Mesenchymal stem cell (in vitro differentiated cells and primary cell): ENCODE measurements around the gene NET1.
A peak's percentile ranks its signal among the peaks of the same experiment; 100 is the strongest.
"Not testable (repeated sequence)": the region's sequence is repeated elsewhere in the genome, so short reads cannot be mapped to it uniquely, and the experiment has no call there.

Experiments used
- DNase-seq: peaks from one replicate; pipeline ENCODE4 v3.0.0-alpha.2; 2013
- H2AFZ ChIP-seq: one replicate; pipeline ENCODE4 v1.6.1; 2013; ENCODE audit warnings: low read depth, mild to moderate bottlenecking, control low read depth, inconsistent platforms, low read length, moderate library complexity
- H2AK5ac ChIP-seq: 2 replicates; pipeline ENCODE4 v1.6.1; 2013; ENCODE audit warnings: low read length, moderate library complexity, mild to moderate bottlenecking, inconsistent platforms; ENCODE audit not compliant: severe bottlenecking
- H2BK120ac ChIP-seq: one replicate; pipeline ENCODE4 v1.6.1; 2013; ENCODE audit warnings: low read depth, mild to moderate bottlenecking, inconsistent platforms, low read length, moderate library complexity
- H2BK12ac ChIP-seq, 2 experiments: one replicate each; pipeline ENCODE4 v1.6.1; 2013; ENCODE audit warnings: inconsistent platforms in 2 of 2, low read length in 2 of 2, mild to moderate bottlenecking in 2 of 2, moderate library complexity in 2 of 2, control low read depth in 1 of 2
- H2BK15ac ChIP-seq: one replicate; pipeline ENCODE4 v1.6.1; 2013; ENCODE audit warnings: mild to moderate bottlenecking, low read depth, inconsistent platforms; ENCODE audit not compliant: poor library complexity, severe bottlenecking
- H2BK5ac ChIP-seq: 2 replicates; pipeline ENCODE4 v1.6.1; 2013; ENCODE audit warnings: low read depth, mild to moderate bottlenecking, low read length, control low read depth, inconsistent platforms; ENCODE audit not compliant: poor library complexity, severe bottlenecking
- H3K14ac ChIP-seq, 2 experiments: one replicate each; pipeline ENCODE4 v1.6.1; 2013; ENCODE audit warnings: inconsistent platforms in 2 of 2, low read length in 2 of 2, control low read depth in 1 of 2, mild to moderate bottlenecking in 1 of 2, moderate library complexity in 1 of 2
- H3K18ac ChIP-seq, 2 experiments: one replicate each; pipeline ENCODE4 v1.6.1; 2013; ENCODE audit warnings: inconsistent platforms in 2 of 2, low read length in 2 of 2, control low read depth in 1 of 2, low read depth in 1 of 2, mild to moderate bottlenecking in 1 of 2
- H3K23ac ChIP-seq, 2 experiments: one replicate each; pipeline ENCODE4 v1.6.1; 2013; ENCODE audit warnings: inconsistent platforms in 2 of 2, low read length in 2 of 2, mild to moderate bottlenecking in 2 of 2, moderate library complexity in 2 of 2, control low read depth in 1 of 2
- H3K27ac ChIP-seq: 2 replicates; pipeline ENCODE4 v1.5.1; 2013; ENCODE audit warnings: mild to moderate bottlenecking, moderate library complexity, low read length, control low read depth, inconsistent platforms; ENCODE audit not compliant: poor library complexity, severe bottlenecking
- H3K27me3 ChIP-seq, 2 experiments: 2 replicates each; pipeline versions ENCODE4 v1.6.1 to v1.7.0; 2013; ENCODE audit warnings: low read length in 2 of 2, mild to moderate bottlenecking in 2 of 2, moderate library complexity in 2 of 2, control low read depth in 1 of 2, inconsistent platforms in 1 of 2; ENCODE audit not compliant: control insufficient read depth in 1 of 2, insufficient read depth in 1 of 2
- H3K36me3 ChIP-seq, 2 experiments: 2 replicates each; pipeline versions ENCODE4 v1.6.1 to v1.7.0; 2013; ENCODE audit warnings: low read length in 2 of 2, control low read depth in 1 of 2, inconsistent platforms in 1 of 2, low read depth in 1 of 2, mild to moderate bottlenecking in 1 of 2; ENCODE audit not compliant: insufficient read depth in 2 of 2, control insufficient read depth in 1 of 2
- H3K4ac ChIP-seq, 2 experiments: one replicate each; pipeline ENCODE4 v1.6.1; 2013; ENCODE audit warnings: inconsistent platforms in 2 of 2, low read length in 2 of 2, mild to moderate bottlenecking in 2 of 2, moderate library complexity in 2 of 2, control low read depth in 1 of 2, low read depth in 1 of 2
- H3K4me1 ChIP-seq: 2 replicates; pipeline ENCODE4 v1.6.1; 2013; ENCODE audit warnings: low read depth, low read length, control low read depth; ENCODE audit not compliant: control insufficient read depth, insufficient read depth
- H3K4me2 ChIP-seq: 2 replicates; pipeline ENCODE4 v1.6.1; 2013; ENCODE audit warnings: low read length, mild to moderate bottlenecking, inconsistent platforms; ENCODE audit not compliant: poor library complexity, severe bottlenecking
- H3K4me3 ChIP-seq, 2 experiments: 2 replicates each; pipeline versions ENCODE4 v1.5.1 to v1.7.0; 2013; ENCODE audit warnings: low read length in 2 of 2, mild to moderate bottlenecking in 2 of 2, control low read depth in 1 of 2, low read depth in 1 of 2; ENCODE audit not compliant: insufficient read depth in 1 of 2
- H3K79me1 ChIP-seq: replicated peaks from 2 replicates; pipeline ENCODE4 v1.6.1; 2013; ENCODE audit warnings: mild to moderate bottlenecking, control low read depth, low read length, inconsistent platforms; ENCODE audit not compliant: poor library complexity, severe bottlenecking
- H3K9ac ChIP-seq: 2 replicates; pipeline ENCODE4 v1.7.0; 2013; ENCODE audit warnings: mild to moderate bottlenecking, low read length, moderate library complexity
- H3K9me3 ChIP-seq: 2 replicates; pipeline ENCODE4 v1.7.0; 2013; ENCODE audit warnings: mild to moderate bottlenecking, low read length; ENCODE audit not compliant: control insufficient read depth
- H4K8ac ChIP-seq: one replicate; pipeline ENCODE4 v1.6.1; 2013; ENCODE audit warnings: inconsistent platforms, mild to moderate bottlenecking, low read length, moderate library complexity
- H4K91ac ChIP-seq: one replicate; pipeline ENCODE4 v1.6.1; 2013; ENCODE audit warnings: mild to moderate bottlenecking, low read length, inconsistent platforms
- WGBS: methylation state at CpG from one replicate; pipeline ENCODE4 v1.1.7; 2013; ENCODE audit warnings: mixed read lengths; 5-methylcytosine and 5-hydroxymethylcytosine counted together

Gene NET1

GRCh38 chr10:5406918-5407317 is 5.4 kb upstream of the NET1 start:
- Histone ChIP-seq H2BK12ac (no peak overlapping the region), H2AK5ac (no peak overlapping the region), H3K4me2 (no peak overlapping the region), H4K91ac (no peak overlapping the region), H2AFZ (no peak overlapping the region), H3K79me1 (no peaks in the 10 kb centered on the region), H3K9ac (no peak overlapping the region), H3K14ac (no peak overlapping the region), H3K9me3 (no peaks in the 10 kb centered on the region), H3K4me1 (no peaks in the 10 kb centered on the region), H3K4ac (no peak overlapping the region), H3K18ac (no peak overlapping the region), H3K27ac (no peak overlapping the region), H2BK5ac (no peak overlapping the region), H2BK15ac (no peak overlapping the region), H3K4me3 (no peak overlapping the region), H3K36me3 (no peaks in the 10 kb centered on the region), H3K23ac (no peak overlapping the region), H3K27me3 (peaks cover 6 to 9% of the 10 kb centered on the region in 2 experiments), H2BK120ac (no peak overlapping the region), H4K8ac (no peak overlapping the region)
- WGBS = 38% methylated on average over 1 of the region's 1 CpG
- no peak for DNase-seq

- H3K79me1 ChIP-seq, H3K4me1 ChIP-seq, H3K4me3 ChIP-seq, H3K36me3 ChIP-seq, H3K4ac ChIP-seq, H3K23ac ChIP-seq, H3K4me2 ChIP-seq, H3K18ac ChIP-seq, H3K9me3 ChIP-seq, H4K91ac ChIP-seq, H3K27me3 ChIP-seq, H3K14ac ChIP-seq, H2BK15ac ChIP-seq, H2AK5ac ChIP-seq, H4K8ac ChIP-seq, H3K27ac ChIP-seq, H2BK12ac ChIP-seq, DNase-seq, H2AFZ ChIP-seq, H2BK120ac ChIP-seq, H2BK5ac ChIP-seq, H3K9ac ChIP-seq: not testable (repeated sequence)
Measured at GRCh38 chr10:5410787-5411186, 1.6 kb upstream of the NET1 start.

- Histone ChIP-seq H3K4me1 (no peaks in the 10 kb centered on the region), H3K4me3 (peak overlapping the region in 1 of 2 experiments; percentile 80), H3K27ac (no peak overlapping the region), H4K8ac (no peak overlapping the region), H2AFZ (no peak overlapping the region), H3K4me2 (peak overlapping the region; percentile 51), H2AK5ac (no peak overlapping the region), H4K91ac (no peak overlapping the region), H3K9me3 (no peaks in the 10 kb centered on the region), H3K9ac (peak overlapping the region; percentile 79), H3K36me3 (peaks cover 0 to under 1% of the 10 kb centered on the region in 2 experiments), H3K18ac (no peak overlapping the region), H3K79me1 (peaks cover 5% of the 10 kb centered on the region), H2BK12ac (no peak overlapping the region), H3K4ac (no peak overlapping the region), H2BK120ac (no peak overlapping the region), H3K14ac (no peak overlapping the region), H2BK15ac (no peak overlapping the region), H3K23ac (no peak overlapping the region), H2BK5ac (no peak overlapping the region), H3K27me3 (peaks cover 0 to 6% of the 10 kb centered on the region in 2 experiments)
- WGBS = 80% methylated on average over 3 of the region's 3 CpGs
- no peak for DNase-seq
Measured at GRCh38 chr10:5411941-5412276, 448 bp upstream of the NET1 start.

- Histone ChIP-seq H2BK5ac (no peak overlapping the region), H3K4me3 (peak overlapping the region; percentile 80 to 87), H2BK15ac (no peak overlapping the region), H3K18ac (no peak overlapping the region), H4K8ac (no peak overlapping the region), H2BK120ac (no peak overlapping the region), H3K4me2 (peak overlapping the region; percentile 62), H3K4me1 (no peaks in the 10 kb centered on the region), H3K9ac (peak overlapping the region; percentile 80), H3K4ac (no peak overlapping the region), H3K23ac (no peak overlapping the region), H2AK5ac (no peak overlapping the region), H3K27me3 (peaks cover 0 to 6% of the 10 kb centered on the region in 2 experiments), H2BK12ac (no peak overlapping the region), H3K79me1 (peaks cover 11% of the 10 kb centered on the region), H3K9me3 (peaks cover 2% of the 10 kb centered on the region), H3K14ac (no peak overlapping the region), H4K91ac (no peak overlapping the region), H3K27ac (no peak overlapping the region), H3K36me3 (peaks cover 0 to 3% of the 10 kb centered on the region in 2 experiments), H2AFZ (no peak overlapping the region)
- 15% methylated on average over 18 of the region's 20 CpGs for WGBS
- DNase-seq = peak; percentile 75
Measured at GRCh38 chr10:5413012-5413938, 918 bp downstream of the NET1 start.
